Globus pallidus (tissue), 1 donor: Measurements from ENCODE around the gene COPS9.

Source experiments
- DNase-seq: peaks from one replicate; pipeline ENCODE4 v3.0.0-alpha.2; 2015; ENCODE audit warnings: low spot score

Gene COPS9

DNA sequence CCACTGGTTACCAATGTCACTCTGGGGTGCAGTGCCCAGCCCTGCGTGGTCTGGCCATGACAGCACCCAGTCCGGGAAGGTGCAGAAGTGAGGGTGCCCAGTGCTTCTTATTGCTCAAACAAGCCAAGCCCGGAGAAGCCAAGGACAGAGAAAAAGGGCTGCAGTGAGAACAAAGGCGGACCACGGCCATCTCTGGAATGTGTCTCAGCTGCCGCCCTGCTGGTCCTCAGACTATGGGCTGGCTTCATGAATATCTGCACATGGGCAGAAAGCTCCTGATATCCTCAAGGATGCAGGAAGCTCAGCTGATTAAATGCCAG, 28.7 kb downstream of the COPS9 start:
- DNase-seq, result no peak

GRCh38 chr2:240106765-240107476, 29.2 kb downstream of the COPS9 start:
- DNase-seq, result no peak

DNA sequence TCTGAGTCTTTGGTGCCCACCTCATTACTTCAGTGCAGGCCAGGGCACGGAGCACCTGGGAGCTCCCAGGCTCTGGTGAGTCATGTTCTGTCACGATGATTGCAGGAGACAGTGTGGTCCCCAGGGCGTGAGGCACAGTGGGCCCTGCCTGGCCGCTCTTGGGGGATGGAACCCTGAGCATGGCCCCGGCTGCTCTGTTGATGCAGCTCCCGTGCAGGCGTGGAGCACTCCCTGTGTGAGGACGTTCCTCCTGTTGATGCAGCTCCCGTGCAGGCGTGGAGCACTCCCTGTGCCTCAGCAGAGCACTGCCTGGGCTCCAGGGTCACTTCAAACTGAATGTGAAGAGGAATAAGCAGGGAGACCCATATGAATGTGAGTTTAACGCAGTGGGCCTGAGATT, 30.1 kb downstream of the COPS9 start:
- no peak for DNase-seq

DNA sequence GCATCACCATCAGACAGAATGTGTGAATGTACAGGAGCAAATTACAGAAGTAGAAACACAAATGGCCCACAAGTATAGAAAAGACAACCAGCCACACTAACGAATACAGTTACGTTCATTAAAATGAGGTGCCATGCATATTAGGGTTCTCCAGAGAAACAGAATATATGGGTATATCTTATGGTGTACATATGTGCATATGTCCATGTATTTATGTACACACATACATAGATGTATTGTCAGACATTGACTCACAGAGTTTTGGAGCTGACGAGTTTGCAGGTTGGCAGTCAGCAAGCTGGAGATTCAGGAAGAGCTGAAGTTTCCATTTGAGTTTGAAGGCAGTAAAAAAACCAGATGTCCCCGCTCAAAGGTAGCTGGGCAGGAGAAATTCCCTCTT, 33.0 kb downstream of the COPS9 start:
- DNase-seq, result no peak

GRCh38 chr2:240098349-240098748, 37.8 kb downstream of the COPS9 start:
- DNase-seq, result no peak

GRCh38 chr2:240095556-240096523, 40.3 kb downstream of the COPS9 start:
- no peak for DNase-seq

GRCh38 chr2:240089306-240089705, 46.8 kb downstream of the COPS9 start:
- DNase-seq, result no peak

GRCh38 chr2:240086563-240086962, 49.5 kb downstream of the COPS9 start:
- DNase-seq, result no peak
